LoVo (cell line): ENCODE results near the gene REEP1.
"Not testable (repeated sequence)": the region's sequence is repeated elsewhere in the genome, so short reads cannot be mapped to it uniquely, and the experiment has no call there.

Experiments used
- DNase-seq: peaks from one replicate; pipeline ENCODE4 v3.0.0-alpha.2; 2016; ENCODE audit warnings: low spot score

The REEP1 gene

DNA sequence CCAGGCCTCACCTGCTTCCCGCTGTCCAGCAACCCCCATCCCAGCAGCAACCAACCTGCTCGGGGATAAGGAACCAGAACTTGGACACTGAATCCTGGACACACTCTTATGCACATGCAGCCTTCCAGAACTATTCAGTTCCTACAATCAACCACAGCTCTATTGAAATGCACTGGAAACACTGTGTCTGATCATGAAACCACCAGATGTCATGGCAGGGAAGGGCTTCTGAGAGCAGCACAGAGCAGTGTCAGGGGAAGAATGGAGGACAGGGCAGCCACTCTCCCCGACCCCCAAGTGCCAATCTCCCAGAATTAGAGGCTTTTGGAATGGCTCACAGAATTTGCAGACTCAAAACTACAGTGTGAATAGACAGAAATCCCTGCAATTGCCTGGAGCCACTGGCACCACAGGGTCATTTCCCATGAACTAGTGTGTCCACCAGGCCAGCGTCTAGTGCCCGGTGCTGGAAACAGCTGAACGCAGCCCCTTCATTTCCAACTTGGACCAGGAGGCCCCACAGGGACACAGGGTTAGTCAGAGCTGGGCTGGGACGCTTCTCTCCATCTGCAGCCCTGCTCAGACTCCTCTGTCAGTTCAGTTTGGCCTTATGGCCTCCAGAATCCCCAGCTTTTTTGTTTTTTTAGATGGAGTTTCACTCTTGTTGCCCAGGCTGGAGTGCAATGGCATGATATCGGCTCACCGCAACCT lies 112.6 kb downstream of the REEP1 start:
- no peak for DNase-seq

DNA sequence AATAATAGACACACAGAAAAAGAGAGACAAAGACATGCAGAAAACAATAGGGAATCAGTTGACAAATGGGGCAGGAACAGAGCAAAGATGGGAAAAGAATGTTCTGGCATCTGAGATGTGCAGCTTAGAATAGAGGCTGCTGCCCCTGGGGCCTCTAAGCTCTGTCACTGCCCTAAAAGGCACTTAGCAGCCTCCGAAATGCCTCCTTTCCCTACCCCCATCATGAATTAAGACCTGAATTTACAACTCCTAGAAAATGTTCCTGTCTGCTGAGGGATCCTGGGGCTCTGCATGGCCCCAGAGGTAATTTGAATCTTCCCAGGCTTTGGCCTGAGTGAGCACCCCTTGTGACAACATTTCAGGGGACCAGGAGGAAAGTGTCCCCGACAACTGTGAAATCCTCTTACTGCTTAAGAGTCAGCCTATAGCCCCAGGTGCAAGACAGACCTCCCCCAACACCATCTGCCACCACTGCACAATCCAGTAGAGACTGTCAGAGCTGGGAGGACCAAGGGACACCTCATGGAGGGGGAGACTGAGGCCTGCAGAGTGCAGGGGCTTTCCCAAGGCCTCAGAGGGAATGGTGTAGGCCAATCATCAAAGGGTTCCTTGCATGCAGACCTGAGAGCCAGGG lies 113.4 kb downstream of the REEP1 start:
- no peak for DNase-seq

DNA sequence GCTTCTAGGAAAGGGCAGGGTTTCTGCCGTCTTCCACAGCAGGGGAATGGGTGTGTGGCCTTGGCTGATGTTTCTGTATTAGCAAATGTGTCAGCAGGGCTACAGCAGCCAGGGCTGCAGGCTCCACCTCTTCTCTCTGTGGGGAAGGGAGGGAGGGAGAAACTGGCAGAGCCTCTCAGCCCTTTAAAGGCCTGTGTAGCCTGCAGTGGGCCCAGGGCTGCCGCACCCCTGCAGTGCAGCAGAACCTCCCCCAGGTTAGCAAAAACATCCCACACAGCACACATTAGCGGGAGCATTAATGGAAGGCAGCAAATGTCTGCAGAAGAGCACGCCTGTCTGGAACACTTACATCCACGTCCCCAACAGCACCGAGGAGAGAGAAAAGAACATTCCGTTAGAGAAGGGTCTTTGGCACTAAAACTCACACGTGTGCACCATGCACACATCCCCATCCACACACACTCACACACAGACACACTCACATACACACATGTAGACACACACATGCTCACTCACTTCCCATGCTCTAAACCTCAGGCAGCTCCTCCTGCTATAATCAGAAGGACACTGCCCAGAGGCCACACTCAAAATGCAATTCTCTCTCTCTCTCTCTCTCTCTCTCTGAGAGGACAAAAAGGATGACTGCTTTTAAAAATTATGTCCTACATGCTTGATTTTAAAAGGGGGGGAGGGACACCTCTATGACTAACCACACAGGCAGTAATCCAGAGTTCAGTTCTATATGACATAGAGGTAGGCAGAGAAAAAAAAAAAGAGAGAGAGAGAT lies 114.1 kb downstream of the REEP1 start:
- DNase-seq: no peak

DNA sequence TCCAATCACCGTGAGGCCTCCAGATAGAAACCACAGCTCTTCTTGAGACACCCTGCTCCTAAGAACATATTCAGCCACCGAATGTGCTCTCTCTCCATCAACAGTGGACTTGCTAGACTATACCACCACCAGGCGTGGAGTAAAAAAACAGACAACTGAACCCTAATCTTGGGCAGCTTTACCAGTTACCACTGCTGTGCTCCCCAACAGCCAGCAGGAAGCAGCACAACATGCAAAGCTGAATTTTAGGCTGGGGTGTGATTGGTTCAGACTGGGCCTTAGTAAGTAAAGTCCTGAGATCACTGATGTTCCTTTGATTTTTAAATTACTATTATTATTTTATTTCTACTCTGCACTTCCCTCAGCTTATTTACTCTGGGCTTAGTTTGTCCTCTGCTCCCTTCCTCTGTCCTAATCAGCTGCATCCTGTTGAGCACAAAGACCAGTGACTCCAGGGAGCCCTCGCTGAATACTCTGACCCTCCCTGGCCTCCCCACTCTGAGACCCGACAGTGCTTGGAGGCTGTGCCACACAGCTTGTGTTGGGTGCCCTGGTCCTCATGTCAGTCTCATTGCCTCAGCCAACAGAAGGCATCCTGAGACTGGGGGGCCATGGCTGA lies 116.3 kb downstream of the REEP1 start:
- peak; percentile 31 for DNase-seq

DNA sequence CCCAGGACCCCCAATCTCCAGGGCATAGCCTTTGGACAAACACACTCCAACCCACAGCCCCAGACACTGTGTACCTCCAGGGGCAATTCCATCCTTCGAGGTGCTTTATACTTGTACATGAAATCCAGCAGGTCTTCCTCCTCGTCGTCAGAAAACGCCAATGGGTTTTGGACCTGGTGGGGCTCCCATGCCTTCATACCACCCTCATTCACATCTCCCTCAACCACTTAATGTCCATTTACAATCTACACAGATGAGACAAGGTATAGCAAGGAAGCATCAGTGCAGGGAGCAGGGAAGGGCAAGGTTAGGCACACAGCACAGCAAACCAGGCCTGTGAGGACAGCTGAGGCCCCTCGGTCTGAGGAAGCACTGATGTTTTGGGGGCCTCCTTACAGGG lies 117.5 kb downstream of the REEP1 start:
- DNase-seq: no peak

DNA sequence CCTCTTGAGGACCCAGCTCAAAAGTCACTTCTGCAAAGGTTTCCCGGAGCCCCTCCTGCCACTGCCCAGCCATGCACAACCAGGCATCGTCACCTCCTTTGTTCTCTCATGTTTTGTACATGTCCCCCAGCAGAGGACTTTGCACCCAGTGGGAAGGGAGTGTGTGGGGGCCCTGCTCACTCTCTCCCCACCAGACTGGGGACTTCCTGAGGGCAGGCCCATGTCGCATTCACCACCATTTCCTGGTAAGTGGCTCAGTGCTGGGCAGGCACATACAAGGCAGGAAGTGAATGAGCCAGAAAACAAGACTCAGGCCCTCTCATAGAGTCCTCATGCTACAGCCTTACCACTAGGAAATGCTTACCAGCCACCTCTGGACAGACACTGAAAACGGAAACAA lies 119.3 kb downstream of the REEP1 start:
- no peak for DNase-seq

DNA sequence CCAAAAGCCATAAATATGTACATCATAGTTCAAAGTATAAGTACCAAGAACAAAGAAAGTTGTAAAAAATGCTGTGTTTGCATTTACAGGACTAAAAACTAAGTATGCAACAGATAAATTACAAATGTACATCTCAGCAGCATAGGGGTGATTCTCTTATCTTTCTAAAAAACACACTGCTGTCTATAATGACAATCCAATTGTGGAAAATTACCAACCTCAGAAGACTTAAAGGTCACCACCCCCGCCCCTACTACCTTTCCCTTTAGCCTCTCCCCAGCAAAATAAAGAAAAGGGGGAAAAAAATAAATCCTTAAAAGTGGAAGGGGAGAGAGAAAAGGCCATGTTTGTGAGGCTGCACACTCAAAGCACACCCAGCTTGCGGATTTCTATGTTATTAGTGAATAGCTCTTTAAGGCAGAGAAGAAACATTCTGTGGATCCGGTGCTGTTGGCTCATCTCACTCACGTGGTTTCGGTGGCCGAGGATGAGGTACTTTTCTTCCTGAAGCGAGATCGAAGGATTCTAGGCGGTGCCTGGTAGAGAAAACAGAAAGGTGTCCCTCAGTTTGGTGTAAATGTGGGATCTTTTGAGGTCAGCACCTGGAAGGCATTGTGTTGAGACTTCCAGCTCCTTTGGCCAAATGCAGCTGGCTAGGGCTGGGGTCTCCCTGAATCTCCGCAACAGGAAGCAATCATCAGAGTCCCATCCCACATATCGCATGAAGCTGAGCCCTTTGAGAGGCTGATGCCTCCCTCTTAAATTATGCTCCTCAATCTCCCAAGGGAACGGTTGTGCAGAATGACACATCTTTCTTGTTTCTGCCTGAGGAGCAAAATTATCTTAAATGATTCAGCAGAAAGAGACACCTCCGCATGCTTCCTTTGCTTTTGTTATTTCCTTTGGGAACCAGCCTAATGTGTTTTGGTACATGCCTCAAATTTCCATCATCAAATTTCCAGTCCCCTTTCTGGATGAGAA lies 120.6 kb downstream of the REEP1 start:
- no peak for DNase-seq

DNA sequence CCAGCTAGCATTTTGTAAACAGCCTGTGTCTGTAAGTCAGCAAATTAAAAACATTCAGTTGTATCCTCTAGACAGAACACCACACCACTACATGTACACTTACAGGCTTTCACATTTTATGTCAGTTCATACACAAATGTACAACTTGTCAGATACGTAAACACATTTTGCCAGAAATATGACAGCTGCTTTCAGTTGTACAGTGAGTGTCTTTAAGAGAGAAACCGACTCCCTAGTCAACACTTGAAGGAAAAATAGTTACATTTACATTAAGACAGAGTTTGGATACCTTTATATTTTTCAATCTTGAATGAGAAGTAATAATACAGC lies 123.0 kb downstream of the REEP1 start:
- no peak for DNase-seq

DNA sequence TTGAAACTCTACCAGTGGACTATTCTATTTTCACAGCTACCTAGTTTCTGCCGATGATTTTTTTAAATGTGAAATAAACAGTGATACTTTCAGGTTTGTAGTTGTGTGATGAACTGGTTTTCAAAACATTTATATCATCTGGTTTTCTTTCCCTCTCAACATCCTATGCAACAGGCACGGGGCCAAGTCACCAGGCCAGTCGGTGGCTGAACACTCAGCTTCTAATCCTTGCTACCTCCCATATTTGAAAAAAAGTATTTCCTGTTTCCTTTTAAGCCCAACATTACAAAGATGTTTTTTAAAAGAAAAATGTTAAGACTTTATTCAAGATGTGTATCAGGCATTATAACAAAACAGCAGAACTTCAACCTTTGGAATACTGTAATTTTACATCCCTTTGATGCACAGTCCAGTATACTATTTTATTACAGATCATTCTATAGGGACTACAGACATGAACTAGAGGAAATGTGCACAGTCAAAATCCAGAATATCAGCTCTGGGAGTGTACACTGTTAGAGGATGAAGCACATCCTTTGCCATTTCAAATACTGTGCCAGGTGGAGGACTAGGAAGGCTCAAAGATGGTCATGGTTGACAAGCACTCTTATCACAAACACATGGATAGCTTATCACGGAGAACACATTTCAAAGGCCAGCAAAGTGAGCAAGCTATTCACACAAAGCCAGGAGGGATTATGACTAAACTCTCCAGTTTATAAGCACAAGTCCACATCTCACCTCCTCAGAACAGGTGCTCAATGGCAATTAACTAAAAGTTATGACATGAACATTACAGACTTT lies 123.5 kb downstream of the REEP1 start:
- DNase-seq: no peak

DNA sequence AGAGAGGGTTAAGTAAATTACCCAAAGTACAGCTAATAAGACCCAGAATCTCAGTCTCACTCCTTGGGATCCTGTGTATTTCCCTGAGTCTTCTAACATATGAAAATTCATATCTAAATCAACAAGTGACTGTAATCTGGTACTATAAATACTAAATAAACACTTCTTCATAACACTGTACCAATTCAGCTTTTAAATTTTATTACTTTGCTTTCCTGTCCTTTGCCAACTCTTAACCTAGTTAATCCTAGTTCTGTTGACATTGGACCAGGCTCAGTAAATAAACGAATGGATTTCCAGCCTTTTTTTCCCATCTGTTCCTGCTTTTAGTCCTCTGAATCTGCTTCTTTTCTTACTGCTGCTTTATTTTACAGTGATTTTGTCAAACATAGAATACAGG lies 124.4 kb downstream of the REEP1 start:
- no peak for DNase-seq

DNA sequence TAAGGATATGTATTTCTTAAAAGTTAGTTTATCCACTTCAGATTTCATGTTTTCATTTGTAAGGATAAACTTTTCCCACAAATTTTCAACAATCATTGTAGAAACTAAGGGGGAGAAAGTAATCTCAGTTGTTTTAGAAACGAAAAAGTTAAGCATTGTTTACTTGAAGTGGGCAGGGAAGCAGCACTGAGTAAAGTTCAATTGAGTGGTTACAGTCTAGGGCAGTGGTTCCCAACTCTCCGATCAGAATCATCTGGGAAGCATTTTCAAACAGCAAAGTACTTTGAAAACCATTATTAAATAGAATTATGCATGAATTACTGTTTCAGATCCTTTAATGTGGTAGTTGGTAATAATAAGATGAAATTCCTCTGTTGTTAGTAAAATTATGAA lies 125.6 kb downstream of the REEP1 start:
- DNase-seq: no peak

DNA sequence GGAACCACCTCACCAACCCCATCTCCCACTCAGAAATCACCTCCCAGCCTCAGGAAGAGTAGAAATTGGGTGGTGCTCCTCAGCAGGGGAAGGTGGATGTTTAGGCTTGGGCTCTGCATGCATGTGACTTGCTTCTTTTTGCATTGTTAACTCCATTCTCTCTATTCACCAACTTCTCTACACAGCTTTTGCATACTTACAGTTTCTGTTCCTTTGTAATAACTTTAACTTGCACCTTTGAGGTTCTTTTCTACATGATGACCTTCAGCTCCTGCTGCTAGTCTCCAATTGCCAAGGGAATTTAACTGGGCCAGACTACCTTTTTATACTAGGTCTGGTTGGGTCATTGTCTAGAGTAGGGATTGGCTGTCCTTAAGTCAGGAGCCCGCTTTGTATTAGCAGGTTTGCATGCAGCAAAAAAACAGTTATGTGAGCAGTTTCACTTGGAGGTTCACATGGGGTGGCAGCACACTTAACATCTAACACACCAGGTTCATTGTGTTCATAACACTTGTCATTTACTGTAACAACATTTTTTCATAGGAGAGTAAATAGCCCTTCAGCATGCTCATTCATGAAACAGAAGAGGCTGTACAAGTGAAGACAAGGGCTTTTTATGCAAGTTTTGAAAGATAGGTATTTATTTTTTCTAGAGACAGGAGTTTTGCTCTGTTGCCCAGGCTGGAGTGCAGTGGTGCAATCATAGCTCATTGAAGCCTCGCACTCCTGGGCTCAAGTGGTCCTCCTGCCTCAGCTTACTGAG lies 126.2 kb downstream of the REEP1 start:
- DNase-seq: no peak

DNA sequence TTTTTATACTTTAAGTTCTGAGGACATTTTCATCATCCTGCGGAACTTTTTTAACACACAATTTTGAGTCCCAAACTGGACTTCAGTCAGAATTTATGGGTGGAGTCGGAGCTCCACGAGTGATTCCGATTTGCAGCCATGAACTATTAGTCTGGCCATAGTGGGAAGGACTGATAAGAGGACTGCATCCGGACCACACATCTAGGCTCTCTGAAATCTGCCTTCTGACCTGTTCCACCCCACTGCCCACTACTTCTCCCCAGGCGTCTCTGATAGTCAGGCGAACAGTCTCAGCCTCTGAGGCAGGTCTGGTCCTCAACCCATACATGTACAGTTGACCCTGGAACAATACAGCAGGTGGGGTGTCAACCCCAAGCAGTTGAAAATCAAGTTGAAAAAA lies 133.0 kb downstream of the REEP1 start:
- DNase-seq: no peak

DNA sequence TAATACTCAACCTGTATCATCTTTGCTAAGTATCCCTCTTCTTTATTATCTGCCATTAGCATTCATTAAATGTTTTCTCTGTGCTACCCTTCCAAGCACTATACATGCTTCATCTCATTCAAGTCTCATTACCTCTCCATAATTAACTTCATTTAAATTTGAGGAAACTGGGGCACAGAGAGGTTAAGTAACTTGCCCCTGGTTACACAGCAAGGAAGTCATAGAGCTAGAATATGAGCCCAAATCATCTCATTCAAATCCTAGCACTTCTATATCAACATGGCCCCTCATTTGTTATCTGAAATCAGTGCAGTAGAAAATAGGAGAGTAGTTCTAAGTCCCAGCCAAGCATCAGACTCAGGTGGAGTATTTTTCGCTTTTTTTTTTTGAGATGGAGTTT lies 133.8 kb downstream of the REEP1 start:
- DNase-seq: no peak

DNA sequence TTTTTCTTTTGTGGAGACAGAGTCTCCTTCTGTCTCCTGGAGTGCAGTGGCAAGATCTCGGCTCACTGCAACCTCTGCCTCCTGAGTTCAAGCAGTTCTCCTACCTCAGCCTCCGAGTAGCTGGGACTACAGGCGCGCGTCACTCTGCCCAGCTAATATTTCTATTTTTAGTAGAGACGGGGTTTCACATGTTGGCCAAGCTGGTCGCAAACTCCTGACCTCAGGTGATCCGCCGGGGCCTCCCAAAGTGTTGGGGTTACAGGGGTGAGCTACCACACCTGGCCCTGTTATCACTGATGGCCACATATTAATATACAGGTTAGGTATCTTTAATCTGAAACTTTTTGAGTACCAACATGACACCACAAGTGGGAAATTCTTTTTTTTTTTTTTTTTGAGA lies 134.7 kb downstream of the REEP1 start:
- DNase-seq: no peak

DNA sequence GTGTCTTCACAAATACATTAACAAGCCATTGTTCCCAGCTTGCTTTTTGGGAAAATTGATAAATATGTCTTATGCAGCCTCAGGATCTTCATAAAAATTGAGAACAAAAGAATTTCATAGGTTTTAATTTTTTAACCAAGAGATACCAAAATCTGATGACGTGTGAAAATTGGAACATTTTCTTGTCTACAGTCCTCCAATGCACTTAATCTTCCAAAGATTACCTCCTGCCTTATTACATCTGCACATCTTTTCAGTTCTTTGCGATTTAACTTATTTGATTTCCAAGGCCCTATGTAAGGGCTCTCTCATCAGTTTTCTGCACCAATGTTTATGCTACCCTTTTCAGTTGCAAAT lies 135.1 kb downstream of the REEP1 start:
- DNase-seq: no peak

DNA sequence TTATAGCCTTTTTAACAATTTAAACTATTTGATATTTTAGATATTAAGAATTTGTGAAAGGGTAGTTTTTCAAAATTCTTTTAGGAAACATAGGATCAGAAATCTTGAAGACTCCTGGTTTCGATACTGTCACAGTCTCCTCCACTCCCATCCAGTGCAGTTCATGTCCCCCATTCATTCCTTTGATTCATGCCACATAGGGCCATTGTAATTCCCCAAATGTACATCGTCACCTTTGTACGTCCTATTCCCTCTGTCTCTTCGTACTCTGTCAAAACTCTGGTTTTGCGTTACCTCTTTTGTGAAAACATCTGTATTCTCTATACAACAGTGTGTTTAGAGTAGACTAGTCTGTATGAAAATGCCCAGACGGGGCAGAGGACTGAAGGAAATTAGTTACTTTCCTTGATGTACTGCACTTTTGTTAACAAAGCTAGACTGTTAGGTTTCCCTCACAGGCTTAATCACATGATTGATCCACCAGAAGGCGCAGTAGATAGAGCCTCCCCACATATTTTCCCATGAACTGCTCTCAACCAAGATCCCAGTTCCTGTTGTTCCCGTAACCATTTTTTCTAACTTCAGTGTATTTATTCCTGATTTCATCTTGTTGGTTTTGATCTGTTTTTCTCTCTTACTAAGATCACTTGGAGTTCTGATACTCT lies 135.6 kb downstream of the REEP1 start:
- DNase-seq: no peak

DNA sequence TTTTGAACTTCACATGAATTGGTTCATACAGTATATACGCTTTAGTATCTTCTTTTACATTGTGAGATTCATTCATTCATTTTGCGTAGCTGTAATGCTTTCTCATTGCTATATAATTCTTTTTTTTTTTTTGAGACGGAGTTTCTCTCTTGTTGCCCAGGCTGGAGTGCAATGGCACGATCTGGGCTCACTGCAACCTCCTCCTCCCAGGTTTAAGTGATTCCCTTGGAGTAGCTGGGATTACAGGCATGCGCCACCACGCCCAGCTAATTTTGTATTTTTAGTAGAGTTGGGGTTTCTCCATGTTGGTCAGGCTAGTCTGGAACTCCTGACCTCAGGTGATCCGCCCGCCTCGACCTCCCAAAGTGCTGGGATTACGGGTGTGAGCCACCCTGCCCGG lies 136.9 kb downstream of the REEP1 start:
- DNase-seq: not testable (repeated sequence)

DNA sequence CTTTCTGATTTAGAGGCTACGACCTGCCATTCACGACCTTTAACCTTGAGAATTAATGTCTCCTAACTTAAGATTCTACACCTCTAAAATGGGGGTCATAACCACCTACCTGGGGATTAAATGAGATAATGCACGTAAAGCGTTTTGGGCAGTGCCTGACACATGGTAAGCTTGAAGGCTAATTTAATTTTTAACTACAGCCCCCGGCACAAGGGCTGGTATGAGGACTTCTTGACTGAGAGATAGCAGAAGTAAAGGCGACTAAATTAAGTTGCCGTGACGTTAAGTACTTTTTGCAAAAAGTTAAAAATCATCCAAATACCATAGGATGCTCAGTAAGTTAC lies 137.6 kb downstream of the REEP1 start:
- DNase-seq: no peak
